VCaP (cell line): ENCODE results near the gene EIF5A.

ENCODE experiments used
- H3K27ac ChIP-seq: fragments of 450-650 bp; 2 replicates; pipeline ENCODE4 v1.5.1; 2017
- CTCF ChIP-seq: fragments of 450-650 bp; conservative IDR thresholded peaks from 2 replicates; pipeline ENCODE4 v1.5.1; 2017; ENCODE audit warnings: mild to moderate bottlenecking, moderate library complexity

EIF5A gene

GRCh38 chr17:7281074-7281952 is 26.1 kb upstream of the EIF5A start, which contains the start of gene SLC2A4:
TSS of gene SLC2A4 (plus strand) at chr17:7281718. CDS start at chr17:7281935, 217 bp downstream.
- H3K27ac ChIP-seq: peak within 1 kb of the TSS; percentile 45
- no peak for TF ChIP-seq CTCF

- TF ChIP-seq CTCF: no peak
- no peak overlapping the region for H3K27ac ChIP-seq
Measured at GRCh38 chr17:7281953-7282751, 25.3 kb upstream of the EIF5A start.

- no peak overlapping the region for H3K27ac ChIP-seq
- no peak for TF ChIP-seq CTCF
Measured at GRCh38 chr17:7282752-7283321, 24.6 kb upstream of the EIF5A start.

- H3K27ac ChIP-seq: no peak overlapping the region
- TF ChIP-seq CTCF: no peak
Measured at GRCh38 chr17:7283471-7284216, 23.8 kb upstream of the EIF5A start.

GRCh38 chr17:7284911-7285310 is 22.5 kb upstream of the EIF5A start:
- H3K27ac ChIP-seq: no peak overlapping the region
- TF ChIP-seq CTCF: no peak

- no peak overlapping the region for H3K27ac ChIP-seq
- no peak for TF ChIP-seq CTCF
Measured at GRCh38 chr17:7285679-7286078, 21.7 kb upstream of the EIF5A start.
